CD14-positive monocyte (primary cell): ENCODE data around the gene TBR1. TPM values are rescaled to one million over a fixed set of nuclear protein-coding genes. Genes with fewer than 3 reads are reported as not detected.

Experiments used
- DNase-seq, 3 donors: peaks; one replicate each; pipeline ENCODE4 v3.0.0-alpha.2; 2011 to 2022
- H2AFZ ChIP-seq: 2 replicates; pipeline ENCODE4 v1.6.0; 2012; ENCODE audit warnings: mild to moderate bottlenecking, low read depth, low read length, inconsistent platforms; ENCODE audit not compliant: insufficient read depth, poor library complexity, severe bottlenecking
- H3K27ac ChIP-seq, 2 donors: 1 replicate in 1 of 2; 2 replicates in 1 of 2; pipeline ENCODE4 v1.5.1; 2012 to 2013; ENCODE audit warnings: low read length in 2 of 2, control low read depth in 1 of 2, inconsistent platforms in 1 of 2, low read depth in 1 of 2, mild to moderate bottlenecking in 1 of 2
- H3K27me3 ChIP-seq, 2 donors: one replicate each; pipeline versions ENCODE4 v1.6.0 to v1.6.1; 2011 to 2013; ENCODE audit warnings: low read length in 2 of 2; ENCODE audit not compliant: control insufficient read depth in 2 of 2, insufficient read depth in 2 of 2
- H3K36me3 ChIP-seq, 2 donors: replicated peaks in 1 of 2; 1 replicate in 1 of 2; 2 replicates in 1 of 2; pipeline versions ENCODE4 v1.5.1 to v1.6.1; 2012 to 2013; ENCODE audit warnings: low read length in 2 of 2, control low read depth in 1 of 2, inconsistent platforms in 1 of 2, mild to moderate bottlenecking in 1 of 2; ENCODE audit not compliant: insufficient read depth in 2 of 2, control insufficient read depth in 1 of 2
- H3K4me1 ChIP-seq, 2 donors: 1 replicate in 1 of 2; 2 replicates in 1 of 2; pipeline versions ENCODE4 v1.5.1 to v1.6.1; 2012 to 2013; ENCODE audit warnings: low read length in 2 of 2, control low read depth in 1 of 2, inconsistent platforms in 1 of 2, mild to moderate bottlenecking in 1 of 2, moderate library complexity in 1 of 2; ENCODE audit not compliant: insufficient read depth in 2 of 2, control insufficient read depth in 1 of 2
- H3K4me2 ChIP-seq: replicated peaks from 2 replicates; pipeline ENCODE3; 2012; ENCODE audit warnings: low read length, moderate library complexity, mild to moderate bottlenecking; ENCODE audit not compliant: poor library complexity, severe bottlenecking; ENCODE audit errors: extremely low read depth
- H3K4me3 ChIP-seq, 3 experiments: fragments of 200-600 bp in 1 of 3; sonication (generic) in 1 of 3; replicated peaks in 1 of 3; 1 replicate in 2 of 3; 2 replicates in 1 of 3; pipeline ENCODE4 v1.5.1; 2011 to 2013; ENCODE audit warnings: low read length in 3 of 3, mild to moderate bottlenecking in 3 of 3, control low read depth in 2 of 3, low read depth in 2 of 3, inconsistent platforms in 1 of 3, moderate library complexity in 1 of 3
- H3K79me2 ChIP-seq: 2 replicates; pipeline ENCODE4 v1.6.0; 2012; ENCODE audit warnings: mild to moderate bottlenecking, control low read depth, inconsistent platforms, low read length, moderate library complexity; ENCODE audit not compliant: insufficient read depth
- H3K9ac ChIP-seq: 2 replicates; pipeline ENCODE4 v1.6.0; 2017; ENCODE audit warnings: low read length, mild to moderate bottlenecking; ENCODE audit not compliant: insufficient read depth, poor library complexity, severe bottlenecking
- H3K9me3 ChIP-seq, 2 donors: replicated peaks in 1 of 2; 1 replicate in 1 of 2; 2 replicates in 1 of 2; pipeline versions ENCODE4 v1.5.1 to v1.6.1; 2012 to 2013; ENCODE audit warnings: low read length in 2 of 2, control low read depth in 1 of 2; ENCODE audit not compliant: control insufficient read depth in 1 of 2, insufficient read depth in 1 of 2
- H4K20me1 ChIP-seq: 2 replicates; pipeline ENCODE4 v1.6.0; 2012; ENCODE audit warnings: mild to moderate bottlenecking, low read length, control low read depth, moderate library complexity; ENCODE audit not compliant: insufficient read depth
- H3K27ac Mint-ChIP-seq, 7 donors: one replicate each; pipeline ENCODE4 v1.8.0; 2020; ENCODE audit warnings: mild to moderate bottlenecking in 7 of 7, mixed read lengths in 7 of 7, moderate library complexity in 6 of 7, inconsistent platforms in 2 of 7
- H3K27me3 Mint-ChIP-seq, 3 donors: one replicate each; pipeline ENCODE4 v1.8.0; 2021 to 2022; ENCODE audit warnings: low read depth in 3 of 3, mild to moderate bottlenecking in 3 of 3, mixed read lengths in 3 of 3, moderate library complexity in 3 of 3, inconsistent platforms in 1 of 3
- H3K36me3 Mint-ChIP-seq, 2 donors: one replicate each; pipeline ENCODE4 v1.8.0; 2020; ENCODE audit warnings: mixed read lengths in 2 of 2, inconsistent platforms in 1 of 2, mild to moderate bottlenecking in 1 of 2
- H3K4me1 Mint-ChIP-seq: one replicate; pipeline ENCODE4 v1.8.0; 2020; ENCODE audit warnings: mild to moderate bottlenecking, mixed read lengths
- H3K4me3 Mint-ChIP-seq, 2 donors: one replicate each; pipeline ENCODE4 v1.8.0; 2020; ENCODE audit warnings: mild to moderate bottlenecking in 2 of 2, mixed read lengths in 2 of 2, moderate library complexity in 1 of 2
- H3K9me3 Mint-ChIP-seq, 7 donors: one replicate each; pipeline ENCODE4 v1.8.0; 2020 to 2022; ENCODE audit warnings: mixed read lengths in 7 of 7, mild to moderate bottlenecking in 6 of 7, moderate library complexity in 6 of 7, inconsistent platforms in 2 of 7
- WGBS: methylation state at CpG from one replicate; pipeline ENCODE4 v1.1.5; 2013; ENCODE audit warnings: missing lambda C conversion rate; ENCODE audit not compliant: insufficient coverage; 5-methylcytosine and 5-hydroxymethylcytosine counted together
- intact Hi-C, 2 donors: fragments of 100-400 bp; cut with micrococcal nuclease; formaldehyde crosslinking; loops; one replicate each; pipeline versions ENCODE4 v1.15.0 to v1.15.1; 2023
- polyA plus RNA-seq, 3 donors: library from polyadenylated mRNA; depleted of rRNA in 1 of 3; unstranded in 2 of 3; stranded (reverse) in 1 of 3; fragments of 300-500 nt in 2 of 3; fragments of >200 nt in 1 of 3; fragmentation: Illumina TruSeq in 2 of 3; gene quantifications; 1 replicate in 2 of 3; 2 replicates in 1 of 3; pipeline ENCODE4 v1.2.3, GENCODE V29; 2012 to 2021
- TF ChIP-seq, protein P1 (sequence below): fragments of 200-600 bp; IDR thresholded peaks from one replicate; pipeline ENCODE4 v1.8.0; 2022; ENCODE audit warnings: antibody characterized with exemption, mild to moderate bottlenecking

Gene TBR1
- polyA plus RNA-seq, 3 donors, result not detected

DNA sequence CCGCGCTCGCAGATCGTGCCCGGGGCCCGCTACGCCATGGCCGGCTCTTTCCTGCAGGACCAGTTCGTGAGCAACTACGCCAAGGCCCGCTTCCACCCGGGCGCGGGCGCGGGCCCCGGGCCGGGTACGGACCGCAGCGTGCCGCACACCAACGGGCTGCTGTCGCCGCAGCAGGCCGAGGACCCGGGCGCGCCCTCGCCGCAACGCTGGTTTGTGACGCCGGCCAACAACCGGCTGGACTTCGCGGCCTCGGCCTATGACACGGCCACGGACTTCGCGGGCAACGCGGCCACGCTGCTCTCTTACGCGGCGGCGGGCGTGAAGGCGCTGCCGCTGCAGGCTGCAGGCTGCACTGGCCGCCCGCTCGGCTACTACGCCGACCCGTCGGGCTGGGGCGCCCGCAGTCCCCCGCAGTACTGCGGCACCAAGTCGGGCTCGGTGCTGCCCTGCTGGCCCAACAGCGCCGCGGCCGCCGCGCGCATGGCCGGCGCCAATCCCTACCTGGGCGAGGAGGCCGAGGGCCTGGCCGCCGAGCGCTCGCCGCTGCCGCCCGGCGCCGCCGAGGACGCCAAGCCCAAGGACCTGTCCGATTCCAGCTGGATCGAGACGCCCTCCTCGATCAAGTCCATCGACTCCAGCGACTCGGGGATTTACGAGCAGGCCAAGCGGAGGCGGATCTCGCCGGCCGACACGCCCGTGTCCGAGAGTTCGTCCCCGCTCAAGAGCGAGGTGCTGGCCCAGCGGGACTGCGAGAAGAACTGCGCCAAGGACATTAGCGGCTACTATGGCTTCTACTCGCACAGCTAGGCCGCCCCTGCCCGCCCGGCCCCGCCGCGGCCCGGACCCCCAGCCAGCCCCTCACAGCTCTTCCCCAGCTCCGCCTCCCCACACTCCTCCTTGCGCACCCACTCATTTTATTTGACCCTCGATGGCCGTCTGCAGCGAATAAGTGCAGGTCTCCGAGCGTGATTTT is 7.6 kb downstream of the TBR1 start:
- H3K27me3 ChIP-seq, result peaks cover 96 to 97% of the 10 kb centered on the region in 2 donors
- H3K27ac Mint-ChIP-seq, result no peak overlapping the region
- no peaks in the 10 kb centered on the region for H3K79me2 ChIP-seq
- H3K4me3 Mint-ChIP-seq, result peak overlapping the region; percentile 68 to 90
- no peak overlapping the region for H3K9ac ChIP-seq
- H3K9me3 Mint-ChIP-seq, result peaks cover 0 to 29% (median 15%) of the 10 kb centered on the region in 7 donors
- H3K27me3 Mint-ChIP-seq, result peaks cover 92 to 98% (median 92%) of the 10 kb centered on the region in 3 donors
- TF ChIP-seq, protein P1, sequence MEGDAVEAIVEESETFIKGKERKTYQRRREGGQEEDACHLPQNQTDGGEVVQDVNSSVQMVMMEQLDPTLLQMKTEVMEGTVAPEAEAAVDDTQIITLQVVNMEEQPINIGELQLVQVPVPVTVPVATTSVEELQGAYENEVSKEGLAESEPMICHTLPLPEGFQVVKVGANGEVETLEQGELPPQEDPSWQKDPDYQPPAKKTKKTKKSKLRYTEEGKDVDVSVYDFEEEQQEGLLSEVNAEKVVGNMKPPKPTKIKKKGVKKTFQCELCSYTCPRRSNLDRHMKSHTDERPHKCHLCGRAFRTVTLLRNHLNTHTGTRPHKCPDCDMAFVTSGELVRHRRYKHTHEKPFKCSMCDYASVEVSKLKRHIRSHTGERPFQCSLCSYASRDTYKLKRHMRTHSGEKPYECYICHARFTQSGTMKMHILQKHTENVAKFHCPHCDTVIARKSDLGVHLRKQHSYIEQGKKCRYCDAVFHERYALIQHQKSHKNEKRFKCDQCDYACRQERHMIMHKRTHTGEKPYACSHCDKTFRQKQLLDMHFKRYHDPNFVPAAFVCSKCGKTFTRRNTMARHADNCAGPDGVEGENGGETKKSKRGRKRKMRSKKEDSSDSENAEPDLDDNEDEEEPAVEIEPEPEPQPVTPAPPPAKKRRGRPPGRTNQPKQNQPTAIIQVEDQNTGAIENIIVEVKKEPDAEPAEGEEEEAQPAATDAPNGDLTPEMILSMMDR, result no peak
- peaks cover 9 to 18% of the 10 kb centered on the region in 2 donors for H3K36me3 Mint-ChIP-seq
- peaks cover 0 to 52% of the 10 kb centered on the region in 2 donors for H3K9me3 ChIP-seq
- peaks cover 23 to 28% of the 10 kb centered on the region in 2 donors for H3K4me1 ChIP-seq
- H3K36me3 ChIP-seq, result no peaks in the 10 kb centered on the region
- peak overlapping the region in 1 of 3 experiments; percentile 59 for H3K4me3 ChIP-seq
- WGBS, result 4% methylated on average over 124 of the region's 125 CpGs
- peak overlapping the region; percentile 54 for H2AFZ ChIP-seq
- intact Hi-C loops, result no loop called here
- no peak overlapping the region for H3K27ac ChIP-seq
- DNase-seq, result no peak
- H3K4me1 Mint-ChIP-seq, result peaks cover 42% of the 10 kb centered on the region
- H4K20me1 ChIP-seq, result no peaks in the 10 kb centered on the region
- H3K4me2 ChIP-seq, result peak overlapping the region; percentile 65

DNA sequence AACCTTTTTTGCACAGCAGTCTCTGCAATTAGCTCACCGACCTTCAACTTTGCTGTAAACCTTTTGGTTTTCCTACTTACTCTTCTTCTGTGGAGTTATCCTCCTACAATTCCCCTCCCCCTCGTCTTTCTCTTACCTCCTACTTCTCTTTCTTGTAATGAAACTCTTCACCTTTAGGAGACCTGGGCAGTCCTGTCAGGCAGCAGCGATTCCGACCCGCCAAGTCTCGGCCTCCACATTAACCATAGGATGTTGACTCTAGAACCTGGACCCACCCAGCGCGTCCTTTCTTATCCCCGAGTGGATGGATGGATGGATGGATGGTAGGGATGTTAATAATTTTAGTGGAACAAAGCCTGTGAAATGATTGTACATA is 8.3 kb downstream of the TBR1 start:
- peak overlapping the region in 1 of 3 experiments; percentile 59 for H3K4me3 ChIP-seq
- WGBS, result 11% methylated on average over 7 of the region's 9 CpGs
- peak overlapping the region; percentile 65 for H3K4me2 ChIP-seq
- TF ChIP-seq, protein P1, result no peak
- H3K9ac ChIP-seq, result no peak overlapping the region
- no peak overlapping the region for H3K27ac ChIP-seq
- Mint-ChIP-seq H3K27ac (no peak overlapping the region), H3K9me3 (peaks cover 0 to 29% (median 15%) of the 10 kb centered on the region in 7 donors), H3K36me3 (peaks cover 9 to 15% of the 10 kb centered on the region in 2 donors), H3K27me3 (peaks cover 92 to 98% (median 92%) of the 10 kb centered on the region in 3 donors), H3K4me3 (peak overlapping the region; percentile 61 to 90), H3K4me1 (peaks cover 37% of the 10 kb centered on the region)
- intact Hi-C loops, result no loop called here
- peaks cover 19 to 25% of the 10 kb centered on the region in 2 donors for H3K4me1 ChIP-seq
- peaks cover 96 to 97% of the 10 kb centered on the region in 2 donors for H3K27me3 ChIP-seq
- H3K79me2 ChIP-seq, result no peaks in the 10 kb centered on the region
- DNase-seq, result no peak
- no peaks in the 10 kb centered on the region for H4K20me1 ChIP-seq
- H3K36me3 ChIP-seq, result no peaks in the 10 kb centered on the region
- peaks cover 0 to 52% of the 10 kb centered on the region in 2 donors for H3K9me3 ChIP-seq
- peak overlapping the region; percentile 54 for H2AFZ ChIP-seq
